Measurements from ENCODE around the gene MBTD1. TPM values are rescaled to one million over a fixed set of nuclear protein-coding genes. Genes with fewer than 3 reads are reported as not detected.

MBTD1 gene
- total and polyA plus RNA-seq, 2 of the 8 experiments (the other 6 are each of a cell fraction or from before 2014, with no cell fraction given), result 20.3 to 51.4 TPM

DNA sequence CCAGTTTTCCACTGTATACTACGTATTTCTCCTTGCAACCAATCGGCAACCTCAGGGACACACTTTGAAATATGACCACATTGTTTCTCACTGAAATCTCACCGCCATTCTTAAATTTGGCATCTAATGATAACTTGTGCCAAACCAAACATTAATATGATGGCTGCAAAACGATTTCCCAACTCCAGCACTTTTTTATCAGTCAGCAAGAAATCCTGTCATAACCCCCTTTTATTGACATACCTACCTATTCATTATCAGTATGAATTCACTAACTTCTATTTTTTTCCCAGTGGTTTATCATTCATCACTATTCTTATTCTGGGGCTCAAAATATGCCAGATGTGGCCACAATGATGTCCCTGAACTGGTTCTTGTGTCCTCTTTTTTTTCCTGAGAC is 15.8 kb downstream of the MBTD1 start:
- Histone ChIP-seq H2BK12ac (ENCODE audit: low read depth, low read length) (no peak overlapping the region), H3K23me2 (ENCODE audit: low read depth, low read length) (no peaks in the 10 kb centered on the region), H3K36me3 (ENCODE audit: control insufficient read depth in 2 of 4, insufficient read depth in 4 of 4, low read length in 3 of 4) (peaks cover 0 to 3% (median 0%) of the 10 kb centered on the region in 4 experiments; a peak in 2 of 8 replicates), H4K20me1 (replicated peaks in 1 of 2; ENCODE audit: control insufficient read depth in 1 of 2, insufficient read depth in 2 of 2, low read length in 2 of 2) (peaks cover 2 to 5% of the 10 kb centered on the region in 2 experiments), H3K9me3 (ENCODE audit: insufficient read depth in 2 of 2, low read depth in 1 of 2, low read length in 1 of 2) (no peaks in the 10 kb centered on the region), H3K27me3 (replicated peaks in 1 of 4; ENCODE audit: control insufficient read depth in 3 of 4, extremely low read depth in 1 of 4, insufficient read depth in 3 of 4, low read length in 3 of 4) (no peaks in the 10 kb centered on the region), H2BK120ac (replicated peaks; ENCODE audit: low read depth, low read length) (no peak overlapping the region), H2BK5ac (ENCODE audit: low read depth, low read length) (peak overlapping the region; percentile 28; the same call in 1 of the 2 replicates), H3K56ac (replicated peaks; ENCODE audit: insufficient read length, low read depth, low read length) (no peak overlapping the region), H3K9ac (replicated peaks in 1 of 4; ENCODE audit: extremely low read depth in 1 of 4, low read depth in 3 of 4, low read length in 3 of 4) (no peak overlapping the region), H3K23ac (ENCODE audit: insufficient read length) (no peak overlapping the region), H2AFZ (ENCODE audit: low read length) (no peak overlapping the region), H3K27ac (ENCODE audit: low read depth, low read length) (no peak overlapping the region), H3K4me3 (ENCODE audit: extremely low read depth in 1 of 4, insufficient read depth in 2 of 4, low read depth in 3 of 4, low read length in 4 of 4) (no peak overlapping the region), H3K79me2 (ENCODE audit: control insufficient read depth in 1 of 2, insufficient read depth in 2 of 2, low read length in 2 of 2) (peaks cover 0 to 62% of the 10 kb centered on the region in 2 experiments; a peak in 2 of 4 replicates), H2AK5ac (ENCODE audit: low read depth, low read length) (no peak overlapping the region), H3K4me1 (replicated peaks in 1 of 4; ENCODE audit: control insufficient read depth in 3 of 4, insufficient read depth in 4 of 4, low read length in 3 of 4) (no peaks in the 10 kb centered on the region), H2BK15ac (ENCODE audit: low read length) (no peak overlapping the region), H3K14ac (ENCODE audit: insufficient read length) (no peak overlapping the region), H2BK20ac (ENCODE audit: low read length) (no peak overlapping the region), H3K4ac (replicated peaks; ENCODE audit: insufficient read length, low read depth, low read length) (no peak overlapping the region), H3K79me1 (ENCODE audit: low read depth, low read length) (no peaks in the 10 kb centered on the region), H3K18ac (ENCODE audit: extremely low read depth, low read length) (no peak overlapping the region), H4K8ac (ENCODE audit: extremely low read depth, insufficient read depth, low read length) (no peak overlapping the region), H4K5ac (ENCODE audit: insufficient read length, low read depth, low read length) (no peak overlapping the region), H4K91ac (replicated peaks; ENCODE audit: insufficient read length, low read length) (no peak overlapping the region), H3K4me2 (ENCODE audit: insufficient read depth in 1 of 2, low read depth in 2 of 2, low read length in 2 of 2) (no peak overlapping the region)
- CTCF ChIA-PET (ENCODE audit: partially characterized antibody), result interaction anchor here (1.0 kb wide), 1 partner anchor 8 kb away, joined by 3 read pairs; no protein-coding TSS in a partner anchor
- POLR2A ChIA-PET (ENCODE audit: partially characterized antibody), result interaction anchor here (2.0 kb wide), 1 partner anchor 14 kb away, joined by 4 read pairs; no protein-coding TSS in a partner anchor
- DNase-seq (ENCODE audit: low read depth in 1 of 2, low spot score in 2 of 2) (no peak), FAIRE-seq (no peak)
- WGBS, 2 experiments (ENCODE audit: extremely low coverage in 1 of 2, insufficient coverage in 1 of 2, insufficient read length in 1 of 2, insufficient replicate concordance in 2 of 2, low coverage in 1 of 2, low lambda C conversion rate in 2 of 2, missing lambda C conversion rate in 1 of 2), result 81% methylated on average over 4 of the region's 4 CpGs; no CpG with 5 or more reads in 1 of the 2 experiments
- no peak for TF ChIP-seq SAP30 (IDR thresholded peaks at IDR 0.05; ENCODE audit: insufficient read depth, insufficient replicate concordance, low read length)
- TF ChIP-seq, protein P1, sequence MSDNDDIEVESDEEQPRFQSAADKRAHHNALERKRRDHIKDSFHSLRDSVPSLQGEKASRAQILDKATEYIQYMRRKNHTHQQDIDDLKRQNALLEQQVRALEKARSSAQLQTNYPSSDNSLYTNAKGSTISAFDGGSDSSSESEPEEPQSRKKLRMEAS (IDR thresholded peaks at IDR 0.05), result no peak
- no peak for TF ChIP-seq EP300 (IDR thresholded peaks at IDR 0.05; ENCODE audit: borderline replicate concordance in 1 of 2, low read depth in 2 of 2, low read length in 2 of 2)
- TF ChIP-seq SIX5 (IDR thresholded peaks at IDR 0.05; ENCODE audit: low read depth, low read length), result no peak
- TF ChIP-seq POU5F1 (IDR thresholded peaks at IDR 0.05; ENCODE audit: low read depth, low read length), result no peak
- no peak for TF ChIP-seq GABPA (IDR thresholded peaks at IDR 0.05; ENCODE audit: borderline replicate concordance, insufficient read depth, low read length)
- no peak for TF ChIP-seq KDM1A (IDR thresholded peaks at IDR 0.05; ENCODE audit: borderline replicate concordance, low read length)
- TF ChIP-seq SIN3A (conservative IDR thresholded peaks at IDR 0.05 in 1 of 2, IDR thresholded peaks at IDR 0.05 in 1 of 2; ENCODE audit: low read depth in 1 of 2, low read length in 2 of 2), result no peak
- no peak for TF ChIP-seq EZH2 (IDR thresholded peaks at IDR 0.05; ENCODE audit: low read depth, low read length, severe bottlenecking)
- no peak for TF ChIP-seq RXRA (IDR thresholded peaks at IDR 0.05; ENCODE audit: insufficient read depth, low read depth, low read length)
- no peak for TF ChIP-seq BRCA1 (IDR thresholded peaks at IDR 0.05; ENCODE audit: low read depth, low read length)
- no peak for TF ChIP-seq KDM4A (IDR thresholded peaks at IDR 0.05; ENCODE audit: low read depth, low read length, severe bottlenecking)
- TF ChIP-seq SUZ12 (IDR thresholded peaks at IDR 0.05; ENCODE audit: low read length), result no peak
